Activated effector memory CD4-positive, alpha-beta T cell treated with Interleukin-2 at 50 U/mL for 16 hours (primary cell): ENCODE results near the gene MAGED1.
"Not testable (repeated sequence)": the region's sequence is repeated elsewhere in the genome, so short reads cannot be mapped to it uniquely, and the experiment has no call there.

Experiments
- DNase-seq: peaks from one replicate; pipeline ENCODE4 v3.0.0-alpha.2; 2020

Gene MAGED1

DNA sequence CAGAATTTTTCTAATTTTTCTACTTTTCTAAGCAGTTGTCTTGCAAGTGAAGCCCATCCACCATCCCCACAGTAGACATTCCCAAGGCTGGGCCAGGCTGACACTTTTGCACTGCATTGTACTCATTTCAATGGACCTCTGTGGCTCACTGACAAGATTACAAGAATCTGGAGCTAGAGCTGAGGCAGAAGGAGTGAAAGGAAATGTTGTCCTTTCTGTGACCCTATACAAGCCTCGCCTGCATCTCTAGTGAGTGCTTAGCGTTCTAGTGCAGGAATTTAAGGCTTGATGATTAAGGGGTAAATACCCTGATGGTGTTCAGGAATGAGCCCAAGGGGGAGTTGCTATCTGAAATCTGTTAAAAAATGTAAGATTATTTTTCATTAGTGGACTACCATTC, 6.3 kb downstream of the MAGED1 start:
- no peak for DNase-seq

DNA sequence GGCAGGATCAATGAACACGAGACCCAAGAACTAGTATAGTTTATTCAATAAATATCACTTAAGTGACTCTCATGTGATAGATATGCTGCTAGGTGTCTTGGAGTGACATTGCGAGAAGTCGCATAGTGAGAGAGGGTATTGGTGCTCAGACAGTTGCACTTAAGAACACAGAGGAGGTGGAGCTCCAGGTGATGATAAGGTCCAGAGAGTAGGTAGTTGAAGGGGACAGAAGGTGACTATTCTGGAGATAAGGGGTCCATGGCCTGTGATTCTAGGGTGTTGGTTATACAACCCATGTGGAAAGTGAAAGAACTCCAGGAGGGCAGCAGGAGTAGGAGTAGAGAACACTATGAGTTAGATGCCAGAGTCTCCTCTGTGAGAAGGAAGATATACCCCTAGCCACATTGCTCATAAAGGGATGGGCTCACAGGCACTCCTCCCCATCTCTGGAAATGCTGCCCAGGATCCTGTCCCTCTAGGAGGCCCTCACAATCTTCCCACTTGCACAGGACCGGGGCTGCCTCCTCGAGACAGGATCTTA, 9.2 kb downstream of the MAGED1 start:
- no peak for DNase-seq

DNA sequence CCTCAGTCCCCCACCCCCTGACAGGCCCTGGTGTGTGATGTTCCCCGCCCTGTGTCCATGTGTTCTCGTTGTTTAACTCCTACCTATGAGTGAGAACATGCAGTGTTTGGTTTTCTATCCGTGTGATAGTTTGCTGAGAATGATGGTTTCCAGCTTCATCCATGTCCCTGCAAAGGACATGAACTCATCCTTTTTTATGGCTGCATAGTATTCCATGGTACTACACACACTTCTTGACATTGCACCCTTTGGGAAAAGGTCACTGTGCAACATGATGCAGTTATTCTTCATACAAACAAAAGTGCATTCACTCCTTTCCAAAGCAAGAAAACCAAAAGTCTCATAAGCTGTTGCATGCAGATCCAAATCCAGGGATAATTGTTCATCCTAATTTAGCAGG, 11.7 kb downstream of the MAGED1 start:
- not testable (repeated sequence) for DNase-seq

DNA sequence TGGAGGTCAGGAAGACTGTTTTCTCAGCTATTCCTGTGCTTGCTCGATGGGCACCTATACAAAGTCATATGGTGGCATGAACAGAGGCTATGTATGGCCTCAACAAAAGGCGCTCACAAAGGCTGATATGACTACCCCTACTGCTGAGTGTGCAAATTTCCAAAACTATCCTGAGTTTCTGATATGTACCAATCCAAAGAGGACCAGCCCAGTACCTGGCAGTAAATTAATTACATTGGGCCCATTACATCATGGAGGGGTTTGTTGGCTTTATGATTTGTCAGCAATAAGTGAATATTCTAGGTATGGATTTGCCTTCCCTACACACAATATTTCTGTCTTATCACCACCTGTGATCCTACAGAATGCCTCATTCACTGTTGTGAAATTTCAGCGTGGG, 12.3 kb downstream of the MAGED1 start:
- no peak for DNase-seq

DNA sequence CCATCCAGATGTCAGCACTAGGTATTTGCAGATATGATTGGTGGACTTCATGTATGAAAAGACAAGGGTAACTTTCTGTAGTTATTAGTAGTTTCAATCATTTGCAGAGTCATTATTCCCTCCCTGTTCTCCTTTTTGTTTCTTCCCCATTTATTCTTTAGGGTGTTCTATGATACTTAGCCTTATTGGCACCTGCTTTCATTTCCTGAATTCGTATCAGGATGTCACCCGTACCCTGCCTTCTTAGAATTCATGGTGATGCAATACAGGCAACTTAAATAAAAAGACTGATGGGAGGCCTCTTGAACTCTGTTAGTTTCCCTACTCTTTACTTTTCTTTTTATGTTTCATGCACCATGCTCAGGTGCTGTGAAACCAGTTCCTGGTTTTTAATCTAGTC, 24.2 kb downstream of the MAGED1 start:
- no peak for DNase-seq

DNA sequence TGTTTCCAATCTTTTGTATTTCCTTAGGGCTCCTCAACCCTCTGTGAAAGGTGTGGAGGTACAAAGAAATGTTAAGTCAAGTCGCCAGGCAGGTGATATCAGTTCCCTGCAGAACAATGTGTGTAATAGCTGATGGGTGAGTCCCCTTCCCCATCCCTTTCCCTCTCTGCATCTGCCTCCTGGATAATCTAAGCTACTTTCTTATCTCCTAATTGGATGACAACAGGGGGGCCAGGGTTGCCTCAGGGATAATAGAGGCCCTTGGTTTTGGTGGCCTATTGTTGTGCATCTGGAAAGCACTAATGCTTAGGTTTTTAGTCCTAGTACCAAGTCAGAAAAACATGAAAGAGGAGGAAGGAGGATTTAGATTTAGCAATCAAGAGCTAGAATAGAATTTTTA, 29.1 kb downstream of the MAGED1 start:
- no peak for DNase-seq

DNA sequence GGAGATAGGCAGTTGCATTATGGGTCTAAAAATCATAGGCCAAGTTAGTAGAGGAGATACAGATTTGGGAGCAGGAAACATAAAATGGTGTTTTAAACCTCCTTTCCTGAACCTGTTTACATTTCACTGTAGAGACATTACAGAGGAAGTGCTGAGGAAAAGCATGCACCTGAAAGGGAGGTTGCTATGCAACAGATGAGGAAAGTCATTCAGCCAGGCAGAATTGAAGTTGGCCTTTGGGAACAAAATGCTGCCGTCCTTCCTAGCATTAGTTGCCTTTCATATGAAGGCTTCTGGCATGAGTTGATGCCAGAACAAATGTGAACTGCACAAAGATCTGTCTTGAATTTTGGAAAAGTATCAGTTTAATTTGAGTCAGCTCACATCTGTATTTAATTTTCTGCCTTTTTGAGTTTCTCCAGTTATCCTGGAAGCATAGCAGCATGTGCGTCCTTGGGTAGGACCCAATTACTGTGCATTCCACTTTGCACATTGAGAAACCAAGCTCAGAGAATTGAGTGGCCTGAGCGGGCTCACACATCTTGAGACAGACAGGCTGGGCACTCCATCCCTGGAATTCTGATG, 38.2 kb downstream of the MAGED1 start:
- DNase-seq, result no peak
